Transverse colon (tissue), 4 donors: ENCODE data around the gene SATB2. TPM values are rescaled to one million over a fixed set of nuclear protein-coding genes. Genes with fewer than 3 reads are reported as not detected.

ENCODE experiments used
- DNase-seq: peaks from one replicate; pipeline ENCODE4 v3.0.0-alpha.2; 2019
- H3K27ac ChIP-seq, 4 donors: fragments of 200-600 bp; sonication (generic); 2 replicates each; pipeline ENCODE4 v1.5.1; 2016 to 2018; ENCODE audit warnings: inconsistent platforms in 4 of 4
- H3K27me3 ChIP-seq: fragments of 200-600 bp; sonication (generic); 2 replicates; pipeline ENCODE4 v1.5.1; 2017; ENCODE audit warnings: inconsistent platforms
- H3K36me3 ChIP-seq, 4 donors: fragments of 200-600 bp; sonication (generic); 2 replicates each; pipeline ENCODE4 v1.5.1; 2017 to 2019; ENCODE audit warnings: inconsistent platforms in 4 of 4
- H3K4me1 ChIP-seq, 4 donors: fragments of 200-600 bp; sonication (generic); 2 replicates each; pipeline ENCODE4 v1.5.1; 2017 to 2020; ENCODE audit warnings: inconsistent platforms in 4 of 4
- H3K4me3 ChIP-seq, 4 donors: fragments of 200-600 bp; sonication (generic); 1 replicate in 1 of 4; 2 replicates in 3 of 4; pipeline versions ENCODE4 v1.5.1 to v1.6.1; 2017 to 2019; ENCODE audit warnings: inconsistent platforms in 4 of 4
- H3K9me3 ChIP-seq, 2 donors: fragments of 200-600 bp; sonication (generic); 2 replicates each; pipeline ENCODE4 v1.5.1; 2017 to 2019; ENCODE audit warnings: inconsistent platforms in 2 of 2
- CTCF ChIP-seq, 5 experiments: fragments of 200-600 bp in 3 of 5; fragments of 450-650 bp in 2 of 5; sonication (generic) in 3 of 5; IDR thresholded peaks; 1 replicate in 2 of 5; 2 replicates in 3 of 5; pipeline ENCODE4 v1.5.1; 2016 to 2017; ENCODE audit warnings: antibody characterized with exemption in 5 of 5, inconsistent platforms in 3 of 5, mild to moderate bottlenecking in 2 of 5, moderate library complexity in 1 of 5
- EP300 ChIP-seq: sonication (generic); formaldehyde crosslinking; IDR thresholded peaks from one replicate; pipeline ENCODE4 v1.6.1; 2017; ENCODE audit warnings: antibody characterized with exemption, low read depth
- POLR2A ChIP-seq: fragments of 450-650 bp; IDR thresholded peaks from one replicate; pipeline ENCODE4 v1.6.1; 2016; ENCODE audit warnings: antibody characterized with exemption, mild to moderate bottlenecking, moderate library complexity
- POLR2AphosphoS5 ChIP-seq, 3 donors: sonication (generic); formaldehyde crosslinking; IDR thresholded peaks; one replicate each; pipeline ENCODE4 v1.6.1; 2016; ENCODE audit warnings: antibody characterized with exemption in 3 of 3
- WGBS, 2 donors: methylation state at CpG; one replicate each; pipeline ENCODE4 v1.1.5; 2018; ENCODE audit warnings: low coverage in 1 of 2; 5-methylcytosine and 5-hydroxymethylcytosine counted together
- in situ Hi-C, 4 donors: fragments of 200-750 bp; cut with MboI; loops; one replicate each; pipeline versions ENCODE4 v1.15.0 to v1.15.1; 2017; ENCODE audit warnings: low sequenced_read_pairs in 3 of 4, low pct_ligation_motif_present in 1 of 4, low pct_unique_long_range_greater_than_20kb in 1 of 4
- intact Hi-C: fragments of 100-400 bp; cut with DNase I; formaldehyde crosslinking; loops from one replicate; pipeline ENCODE4 v1.15.1; 2023; ENCODE audit warnings: low total_unique reads
- total RNA-seq, 4 donors: library from RNA; depleted of rRNA; stranded (reverse); fragments of >200 nt; gene quantifications; one replicate each; pipeline ENCODE4 v1.1.0, GENCODE V29; 2016

Gene SATB2
- total RNA-seq, 4 donors from 2014 or later = 289 to 316 (median 293) TPM

GRCh38 chr2:199440118-199440517, 17.6 kb downstream of the SATB2 start:
- Histone ChIP-seq H3K27ac (peak overlapping the region in 3 of 4 donors; percentile 32 to 46 (median 42)), H3K4me1 (peaks cover 0 to 86% (median 27%) of the 10 kb centered on the region in 4 donors), H3K9me3 (no peaks in the 10 kb centered on the region), H3K36me3 (no peaks in the 10 kb centered on the region), H3K27me3 (no peaks in the 10 kb centered on the region), H3K4me3 (no peak overlapping the region)
- TF ChIP-seq EP300 (no peak), CTCF (IDR thresholded peaks at IDR 0.05) (no peak), POLR2AphosphoS5 (IDR thresholded peaks at IDR 0.05) (no peak), POLR2A (no peak)
- DNase-seq = no peak
- intact Hi-C loops (no loop called here), in situ Hi-C loops (no loop called here)

- Histone ChIP-seq H3K27me3 (no peaks in the 10 kb centered on the region), H3K27ac (peak overlapping the region in 3 of 4 donors; percentile 29 to 46 (median 32)), H3K36me3 (no peaks in the 10 kb centered on the region), H3K4me1 (peaks cover 0 to 80% (median 27%) of the 10 kb centered on the region in 4 donors), H3K9me3 (no peaks in the 10 kb centered on the region), H3K4me3 (no peak overlapping the region)
- DNase-seq = no peak
- TF ChIP-seq POLR2AphosphoS5 (IDR thresholded peaks at IDR 0.05) = no peak
- TF ChIP-seq EP300 = no peak
- TF ChIP-seq CTCF (IDR thresholded peaks at IDR 0.05) = no peak
- TF ChIP-seq POLR2A = no peak
- 50 to 74% methylated on average over 1 to 5 of the region's 5 CpGs for WGBS, 2 donors
- intact Hi-C loops (loop anchor here (10.0 kb wide), 1 partner anchor 1915 kb away; no protein-coding TSS in a partner anchor), in situ Hi-C loops (no loop called here)
Observed at GRCh38 chr2:199439542-199439941, 18.2 kb downstream of the SATB2 start.

- 57 to 70% methylated on average over 3 of the region's 3 CpGs for WGBS, 2 donors
- no peak for DNase-seq
- peak overlapping the region in 1 of 4 donors; percentile 29 for H3K27ac ChIP-seq
- H3K36me3 ChIP-seq = no peaks in the 10 kb centered on the region
- intact Hi-C loops = loop anchor here (10.0 kb wide), 1 partner anchor 1914 kb away; no protein-coding TSS in a partner anchor
- no peak for TF ChIP-seq EP300
- no peak for TF ChIP-seq CTCF (IDR thresholded peaks at IDR 0.05)
- TF ChIP-seq POLR2AphosphoS5 (IDR thresholded peaks at IDR 0.05) = no peak
- no peak for TF ChIP-seq POLR2A
- peaks cover 0 to 75% (median 26%) of the 10 kb centered on the region in 4 donors for H3K4me1 ChIP-seq
- no peaks in the 10 kb centered on the region for H3K9me3 ChIP-seq
- in situ Hi-C loops = no loop called here
- no peak overlapping the region for H3K4me3 ChIP-seq
- H3K27me3 ChIP-seq = no peaks in the 10 kb centered on the region
Observed at GRCh38 chr2:199439066-199439465, 18.7 kb downstream of the SATB2 start.

GRCh38 chr2:199434555-199434954, 23.2 kb downstream of the SATB2 start:
- Histone ChIP-seq H3K4me3 (no peak overlapping the region), H3K27ac (no peak overlapping the region), H3K27me3 (no peaks in the 10 kb centered on the region), H3K4me1 (peaks cover 0 to 33% (median 9%) of the 10 kb centered on the region in 4 donors), H3K36me3 (peaks cover 0 to 22% (median 6%) of the 10 kb centered on the region in 4 donors), H3K9me3 (no peaks in the 10 kb centered on the region)
- in situ Hi-C loops = no loop called here
- WGBS, 2 donors = 46 to 77% methylated on average over 1 of the region's 1 CpG
- no peak for DNase-seq
- TF ChIP-seq POLR2AphosphoS5 (IDR thresholded peaks at IDR 0.05) (no peak), CTCF (IDR thresholded peaks at IDR 0.05) (no peak), POLR2A (no peak), EP300 (no peak)
- intact Hi-C loops = loop anchor here (10.0 kb wide), 1 partner anchor 1910 kb away; no protein-coding TSS in a partner anchor
